H1 (cell line): ENCODE results near the gene RNASE7. TPM values are rescaled to one million over a fixed set of nuclear protein-coding genes. Genes with fewer than 3 reads are reported as not detected.

Source experiments
- CTCF ChIA-PET: fragments of 300-600 bp; sonication (Branson Sonifier 250); formaldehyde crosslinking; loops from one replicate; lab custom pipeline; 2021; ENCODE audit not compliant: partially characterized antibody; lab: Charles Lee
- POLR2A ChIA-PET: fragments of 300-600 bp; sonication (Branson Sonifier 250); formaldehyde crosslinking; loops from one replicate; lab custom pipeline; 2021; ENCODE audit warnings: inconsistent platforms; ENCODE audit not compliant: partially characterized antibody; lab: Charles Lee
- DNase-seq, 2 experiments: peaks; one replicate each; pipeline versions ENCODE4 v3.0.0 to v3.0.0-alpha.2; 2010 to 2022; ENCODE audit warnings: low spot score in 2 of 2, low read depth in 1 of 2, mixed read lengths in 1 of 2
- FAIRE-seq: peaks from 2 replicates; lab custom pipeline; 2011; peaks lifted over from hg19 to GRCh38; lab: Jason Lieb, UNC
- H2AFZ ChIP-seq: 2 replicates; pipeline ENCODE4 v1.8.1; 2012; ENCODE audit warnings: low read length, inconsistent platforms
- H2AK5ac ChIP-seq: 2 replicates; pipeline ENCODE4 v1.6.1; 2013; ENCODE audit warnings: low read depth, low read length
- H2BK120ac ChIP-seq: replicated peaks from 2 replicates; pipeline ENCODE3; 2013; ENCODE audit warnings: low read depth, low read length, inconsistent platforms
- H2BK12ac ChIP-seq: 2 replicates; pipeline ENCODE4 v1.6.1; 2013; ENCODE audit warnings: low read depth, low read length
- H2BK15ac ChIP-seq: 2 replicates; pipeline ENCODE4 v1.6.1; 2013; ENCODE audit warnings: low read length
- H2BK20ac ChIP-seq: 2 replicates; pipeline ENCODE4 v1.6.1; 2013; ENCODE audit warnings: low read length
- H2BK5ac ChIP-seq: 2 replicates; pipeline ENCODE4 v1.6.1; 2013; ENCODE audit warnings: low read depth, low read length
- H3K14ac ChIP-seq: 2 replicates; pipeline ENCODE4 v1.6.1; 2013; ENCODE audit warnings: inconsistent platforms; ENCODE audit not compliant: insufficient read length
- H3K18ac ChIP-seq: 2 replicates; pipeline ENCODE4 v1.6.1; 2013; ENCODE audit warnings: low read length; ENCODE audit errors: extremely low read depth
- H3K23ac ChIP-seq: 2 replicates; pipeline ENCODE4 v1.6.1; 2013; ENCODE audit warnings: inconsistent platforms; ENCODE audit not compliant: insufficient read length
- H3K23me2 ChIP-seq: 2 replicates; pipeline ENCODE4 v1.6.1; 2013; ENCODE audit warnings: low read depth, low read length
- H3K27ac ChIP-seq: 2 replicates; pipeline ENCODE4 v1.6.1; 2011; ENCODE audit warnings: low read depth, low read length, inconsistent platforms
- H3K27me3 ChIP-seq, 4 experiments: replicated peaks in 1 of 4; 1 replicate in 1 of 4; 2 replicates in 3 of 4; pipeline versions ENCODE4 v1.6.1 to v1.8.1; 2011 to 2013; ENCODE audit warnings: low read length in 3 of 4, mild to moderate bottlenecking in 3 of 4, inconsistent platforms in 2 of 4, mixed read lengths in 2 of 4, moderate library complexity in 1 of 4; ENCODE audit not compliant: control insufficient read depth in 3 of 4, insufficient read depth in 3 of 4; ENCODE audit errors: extremely low read depth in 1 of 4
- H3K36me3 ChIP-seq, 4 experiments: 2 replicates each; pipeline versions ENCODE4 v1.6.1 to v1.8.1; 2011 to 2013; ENCODE audit warnings: mild to moderate bottlenecking in 4 of 4, low read length in 3 of 4, moderate library complexity in 2 of 4, control low read depth in 1 of 4, inconsistent platforms in 1 of 4; ENCODE audit not compliant: insufficient read depth in 4 of 4, control insufficient read depth in 2 of 4
- H3K4ac ChIP-seq: replicated peaks from 2 replicates; pipeline ENCODE3; 2013; ENCODE audit warnings: low read length, low read depth, mixed read lengths, inconsistent platforms; ENCODE audit not compliant: insufficient read length
- H3K4me1 ChIP-seq, 4 experiments: replicated peaks in 1 of 4; 1 replicate in 1 of 4; 2 replicates in 3 of 4; pipeline versions ENCODE4 v1.6.1 to v1.8.1; 2011 to 2013; ENCODE audit warnings: low read length in 3 of 4, inconsistent platforms in 2 of 4, mixed read lengths in 1 of 4; ENCODE audit not compliant: insufficient read depth in 4 of 4, control insufficient read depth in 3 of 4
- H3K4me2 ChIP-seq, 2 experiments: 2 replicates each; pipeline versions ENCODE4 v1.6.1 to v1.8.1; 2011 to 2013; ENCODE audit warnings: low read depth in 2 of 2, low read length in 2 of 2, control low read depth in 1 of 2, inconsistent platforms in 1 of 2, mild to moderate bottlenecking in 1 of 2; ENCODE audit not compliant: insufficient read depth in 1 of 2
- H3K4me3 ChIP-seq, 4 experiments: fragments of 200-600, 300-600 bp in 1 of 4; sonication (generic), shearing (Covaris generic), sonication (Bioruptor Twin) in 1 of 4; 2 replicates each; pipeline versions ENCODE4 v1.5.1 to v1.8.1; 2011 to 2016; ENCODE audit warnings: low read length in 4 of 4, low read depth in 3 of 4, control low read depth in 2 of 4, inconsistent platforms in 2 of 4, mild to moderate bottlenecking in 2 of 4, mixed read lengths in 1 of 4, moderate library complexity in 1 of 4; ENCODE audit not compliant: insufficient read depth in 2 of 4; ENCODE audit errors: extremely low read depth in 1 of 4
- H3K56ac ChIP-seq: replicated peaks from 2 replicates; pipeline ENCODE3; 2013; ENCODE audit warnings: low read depth, mild to moderate bottlenecking, mixed read lengths, low read length, inconsistent platforms; ENCODE audit not compliant: insufficient read length
- H3K79me1 ChIP-seq: 2 replicates; pipeline ENCODE4 v1.6.1; 2013; ENCODE audit warnings: low read depth, low read length, control low read depth
- H3K79me2 ChIP-seq, 2 experiments: 2 replicates each; pipeline versions ENCODE4 v1.6.1 to v1.8.1; 2012 to 2013; ENCODE audit warnings: low read length in 2 of 2, mild to moderate bottlenecking in 2 of 2, inconsistent platforms in 1 of 2; ENCODE audit not compliant: insufficient read depth in 2 of 2, control insufficient read depth in 1 of 2
- H3K9ac ChIP-seq, 4 experiments: replicated peaks in 1 of 4; 1 replicate in 1 of 4; 2 replicates in 3 of 4; pipeline versions ENCODE4 v1.6.1 to v1.8.1; 2011 to 2013; ENCODE audit warnings: low read depth in 3 of 4, low read length in 3 of 4, control low read depth in 2 of 4, mild to moderate bottlenecking in 2 of 4, moderate library complexity in 2 of 4, inconsistent platforms in 1 of 4; ENCODE audit errors: extremely low read depth in 1 of 4
- H3K9me3 ChIP-seq, 2 experiments: 2 replicates each; pipeline versions ENCODE4 v1.6.1 to v1.8.1; 2012 to 2013; ENCODE audit warnings: mild to moderate bottlenecking in 2 of 2, moderate library complexity in 2 of 2, control low read depth in 1 of 2, inconsistent platforms in 1 of 2, low read depth in 1 of 2, low read length in 1 of 2, mixed read lengths in 1 of 2; ENCODE audit not compliant: insufficient read depth in 2 of 2
- H4K20me1 ChIP-seq, 2 experiments: replicated peaks in 1 of 2; 2 replicates each; pipeline versions ENCODE3 to v1.8.1; 2011 to 2013; ENCODE audit warnings: inconsistent platforms in 2 of 2, low read length in 2 of 2, mild to moderate bottlenecking in 1 of 2; ENCODE audit not compliant: insufficient read depth in 2 of 2, control insufficient read depth in 1 of 2
- H4K5ac ChIP-seq: 2 replicates; pipeline ENCODE4 v1.6.1; 2013; ENCODE audit warnings: low read length, low read depth, mixed read lengths, inconsistent platforms; ENCODE audit not compliant: insufficient read length
- H4K8ac ChIP-seq: 2 replicates; pipeline ENCODE4 v1.8.0; 2013; ENCODE audit warnings: mild to moderate bottlenecking, moderate library complexity, low read length, inconsistent platforms; ENCODE audit not compliant: insufficient read depth; ENCODE audit errors: extremely low read depth
- H4K91ac ChIP-seq: replicated peaks from 2 replicates; pipeline ENCODE3; 2013; ENCODE audit warnings: low read length, mixed read lengths, inconsistent platforms; ENCODE audit not compliant: insufficient read length
- EP300 ChIP-seq, 2 experiments: IDR thresholded peaks; 1 replicate in 1 of 2; 2 replicates in 1 of 2; pipeline ENCODE4 v1.6.1; 2011 to 2012; ENCODE audit warnings: low read depth in 2 of 2, low read length in 2 of 2, mild to moderate bottlenecking in 2 of 2, borderline replicate concordance in 1 of 2, inconsistent platforms in 1 of 2, moderate library complexity in 1 of 2
- POLR2AphosphoS5 ChIP-seq: IDR thresholded peaks from 2 replicates; pipeline ENCODE4 v1.6.1; 2011; ENCODE audit warnings: low read depth, low read length
- TEAD4 ChIP-seq: IDR thresholded peaks from 2 replicates; pipeline ENCODE4 v1.6.1; 2012; ENCODE audit warnings: low read depth, low read length, inconsistent platforms, mixed read lengths
- WGBS, 2 experiments: shearing (Covaris generic) in 1 of 2; methylation state at CpG; one replicate each; pipeline versions ENCODE4 v1.1.6 to v1.1.7; 2013 to 2015; ENCODE audit warnings: low lambda C conversion rate in 2 of 2, mixed read lengths in 2 of 2, inconsistent platforms in 1 of 2, low coverage in 1 of 2, missing lambda C conversion rate in 1 of 2; ENCODE audit not compliant: insufficient replicate concordance in 2 of 2, insufficient coverage in 1 of 2, insufficient read length in 1 of 2; ENCODE audit errors: extremely low coverage in 1 of 2, missing lambda C conversion rate in 1 of 2; 5-methylcytosine and 5-hydroxymethylcytosine counted together
- polyA plus RNA-seq, 7 experiments: library from polyadenylated mRNA; depleted of rRNA in 3 of 7; stranded (reverse) in 5 of 7; unstranded in 2 of 7; fragments of >200 nt in 5 of 7; fragments of 200-250 nt in 2 of 7; gene quantifications; 1 replicate in 5 of 7; 2 replicates in 1 of 7; 4 replicates in 1 of 7; pipeline versions ENCODE4 v1.2.1 to v1.2.3, GENCODE V29; 2011 to 2013; ENCODE audit warnings: missing spikeins in 2 of 7, mixed read lengths in 2 of 7
- total RNA-seq: library from RNA; stranded (reverse); fragmentation: NEBNext Ultra II Directional; extraction: Animal tissue kit (Norgen Biotek cat#: 25700); gene quantifications from 2 replicates; pipeline ENCODE4 v1.2.1, GENCODE V29; 2021

Gene RNASE7
- total and polyA plus RNA-seq, 2 of the 8 experiments (the other 6 are each of a cell fraction or from before 2014, with no cell fraction given) = not detected

- Histone ChIP-seq H3K9ac (no peak overlapping the region), H3K4me2 (no peak overlapping the region), H3K9me3 (no peaks in the 10 kb centered on the region), H3K23me2 (0 out of 2 replicates have a peak, but pooled peaks cover 2% of the 10 kb centered on the region), H3K36me3 (peaks cover 0 to 5% (median under 1%) of the 10 kb centered on the region in 4 experiments; a peak in 3 of 8 replicates), H2BK5ac (no peak overlapping the region), H4K20me1 (no peaks in the 10 kb centered on the region), H3K79me1 (no peaks in the 10 kb centered on the region), H3K79me2 (no peaks in the 10 kb centered on the region), H3K56ac (no peak overlapping the region), H3K4me3 (no peak overlapping the region), H2BK12ac (no peak overlapping the region), H3K4ac (no peak overlapping the region), H2BK120ac (no peak overlapping the region), H3K14ac (no peak overlapping the region), H2AFZ (no peak overlapping the region), H3K27me3 (peaks cover 0 to 9% (median 6%) of the 10 kb centered on the region in 4 experiments; a peak in 5 of 7 replicates), H2AK5ac (no peak overlapping the region), H3K27ac (no peak overlapping the region), H3K18ac (no peak overlapping the region), H4K8ac (no peak overlapping the region), H2BK20ac (no peak overlapping the region), H3K4me1 (peaks cover 2 to 7% (median 6%) of the 10 kb centered on the region in 4 experiments; a peak in 5 of 7 replicates), H4K5ac (no peak overlapping the region), H2BK15ac (no peak overlapping the region), H3K23ac (no peak overlapping the region), H4K91ac (no peak overlapping the region)
- ChIA-PET POLR2A (interaction anchor here (1.2 to 1.4 kb wide), 4 partner anchors 22 to 52 kb away, joined by 3 read pairs; partner anchors contain the start of gene ARHGEF40), CTCF (interaction anchor here (0.7 to 16.1 kb wide), 9 partner anchors 15 to 99 kb away, joined by 3 to 371 read pairs (median 84); partner anchors contain the start of genes ARHGEF40, RNASE13, RNASE7 and SLC39A2)
- DNase-seq (no peak), FAIRE-seq (no peak)
- WGBS, 2 experiments = 91% methylated on average over 7 of the region's 7 CpGs; no CpG with 5 or more reads in 1 of the 2 experiments
- no peak for TF ChIP-seq TEAD4
- TF ChIP-seq EP300 (IDR thresholded peaks at IDR 0.05; ENCODE audit: borderline replicate concordance in 1 of 2, low read depth in 2 of 2, low read length in 2 of 2) = no peak
- TF ChIP-seq POLR2AphosphoS5 = no peak
Measured at GRCh38 chr14:21018286-21018685, 23.9 kb upstream of the RNASE7 start.
